ENCODE results near the gene PNO1. TPM values are rescaled to one million over a fixed set of nuclear protein-coding genes. Genes with fewer than 3 reads are reported as not detected.

The PNO1 gene
- polyA plus RNA-seq, 1 donor (not counting 4 experiments of a cell fraction or from before 2014, with no cell fraction given) = 22.5 TPM

GRCh38 chr2:68188831-68189230 lies 31.1 kb downstream of the PNO1 start:
- peaks cover 25% of the 10 kb centered on the region for H3K4me1 ChIP-seq (ENCODE audit: control insufficient read depth, extremely low read depth, insufficient read depth, low read length)

GRCh38 chr2:68189991-68190784 lies 32.5 kb downstream of the PNO1 start:
- H4K20me1 ChIP-seq (ENCODE audit: control insufficient read depth, extremely low read depth, insufficient read depth, low read length) = peaks cover 4% of the 10 kb centered on the region
- H3K9me1 ChIP-seq (ENCODE audit: control insufficient read depth, extremely low read depth, insufficient read depth, low read length) = no peaks in the 10 kb centered on the region
- no peak for FAIRE-seq
- H3K4me2 ChIP-seq (ENCODE audit: control insufficient read depth, extremely low read depth, insufficient read depth, low read depth, low read length) = no peak overlapping the region
- peaks cover 61% of the 10 kb centered on the region for H3K79me2 ChIP-seq (ENCODE audit: control insufficient read depth, insufficient read depth, low read length)
- H3K9me3 ChIP-seq (ENCODE audit: control insufficient read depth, low read depth, low read length) = no peaks in the 10 kb centered on the region
- H2AFZ ChIP-seq (ENCODE audit: control insufficient read depth, low read length) = no peak overlapping the region
- no peak for DNase-seq (ENCODE audit: low read depth, low spot score)
- TF ChIP-seq CTCF (optimal IDR thresholded peaks at IDR 0.05 in 1 of 3, IDR thresholded peaks at IDR 0.05 in 1 of 3, conservative IDR thresholded peaks at IDR 0.05 in 1 of 3; ENCODE audit: extremely low read depth in 1 of 3, insufficient read depth in 2 of 3, low read length in 3 of 3) (no peak), EZH2 (IDR thresholded peaks at IDR 0.05; ENCODE audit: low read length) (no peak)
- dilution Hi-C loops (cut with MboI; ENCODE audit: extremely low pct_ligation_motif_present, low sequenced_read_pairs) = no loop called here
- H3K4me3 ChIP-seq (ENCODE audit: control insufficient read depth in 2 of 3, extremely low read depth in 1 of 3, insufficient read depth in 2 of 3, low read depth in 1 of 3, low read length in 3 of 3) = no peak overlapping the region
- peaks cover 29% of the 10 kb centered on the region for H3K4me1 ChIP-seq (ENCODE audit: control insufficient read depth, extremely low read depth, insufficient read depth, low read length)
- H3K27me3 ChIP-seq (ENCODE audit: control insufficient read depth, extremely low read depth, insufficient read depth, low read length) = no peaks in the 10 kb centered on the region
- H3K36me3 ChIP-seq (ENCODE audit: control insufficient read depth in 2 of 2, extremely low read depth in 1 of 2, insufficient read depth in 2 of 2, low read length in 2 of 2) = peaks cover 2 to 3% of the 10 kb centered on the region in 2 experiments
- H3K27ac ChIP-seq (ENCODE audit: control insufficient read depth, insufficient read depth, low read length) = peak overlapping the region; percentile 81
- no peak overlapping the region for H3K9ac ChIP-seq (ENCODE audit: control insufficient read depth, extremely low read depth, insufficient read depth, low read length)

More at GRCh38 chr2:68188831-68189230, 31.1 kb downstream of the PNO1 start:
- dilution Hi-C loops (cut with MboI; ENCODE audit: extremely low pct_ligation_motif_present, low sequenced_read_pairs) = no loop called here
- H3K36me3 ChIP-seq (ENCODE audit: control insufficient read depth in 2 of 2, extremely low read depth in 1 of 2, insufficient read depth in 2 of 2, low read length in 2 of 2) = peaks cover 5 to 8% of the 10 kb centered on the region in 2 experiments
- no peaks in the 10 kb centered on the region for H3K27me3 ChIP-seq (ENCODE audit: control insufficient read depth, extremely low read depth, insufficient read depth, low read length)
- peaks cover 4% of the 10 kb centered on the region for H4K20me1 ChIP-seq (ENCODE audit: control insufficient read depth, extremely low read depth, insufficient read depth, low read length)
- H3K9ac ChIP-seq (ENCODE audit: control insufficient read depth, extremely low read depth, insufficient read depth, low read length) = no peak overlapping the region
- FAIRE-seq = no peak
- H2AFZ ChIP-seq (ENCODE audit: control insufficient read depth, low read length) = no peak overlapping the region
- H3K27ac ChIP-seq (ENCODE audit: control insufficient read depth, insufficient read depth, low read length) = no peak overlapping the region
- no peak overlapping the region for H3K4me2 ChIP-seq (ENCODE audit: control insufficient read depth, extremely low read depth, insufficient read depth, low read depth, low read length)
- no peak for TF ChIP-seq EZH2 (IDR thresholded peaks at IDR 0.05; ENCODE audit: low read length)
- no peaks in the 10 kb centered on the region for H3K9me3 ChIP-seq (ENCODE audit: control insufficient read depth, low read depth, low read length)
- no peak overlapping the region for H3K4me3 ChIP-seq (ENCODE audit: control insufficient read depth in 2 of 3, extremely low read depth in 1 of 3, insufficient read depth in 2 of 3, low read depth in 1 of 3, low read length in 3 of 3)
- no peaks in the 10 kb centered on the region for H3K9me1 ChIP-seq (ENCODE audit: control insufficient read depth, extremely low read depth, insufficient read depth, low read length)
- DNase-seq (ENCODE audit: low read depth, low spot score) = no peak
- H3K79me2 ChIP-seq (ENCODE audit: control insufficient read depth, insufficient read depth, low read length) = peaks cover 56% of the 10 kb centered on the region
